Keratinocyte (primary cell): ENCODE measurements around the gene EEF1AKMT1. TPM values are rescaled to one million over a fixed set of nuclear protein-coding genes. Genes with fewer than 3 reads are reported as not detected.

Source experiments
- DNase-seq: peaks from one replicate; pipeline ENCODE4 v3.0.0-alpha.2; 2011; ENCODE audit warnings: low read depth, missing footprints, low spot score
- FAIRE-seq: peaks from 2 replicates; lab custom pipeline; 2011; peaks lifted over from hg19 to GRCh38; lab: Jason Lieb, UNC
- H2AFZ ChIP-seq: 2 replicates; pipeline ENCODE4 v1.6.0; 2012; ENCODE audit warnings: low read length, control low read depth, inconsistent platforms; ENCODE audit not compliant: control insufficient read depth
- H3K27ac ChIP-seq: 2 replicates; pipeline ENCODE4 v1.5.1; 2011; ENCODE audit warnings: low read length; ENCODE audit not compliant: control insufficient read depth, insufficient read depth
- H3K27me3 ChIP-seq: 3 replicates; pipeline ENCODE4 v1.6.0; 2011; ENCODE audit warnings: low read length; ENCODE audit not compliant: control insufficient read depth, insufficient read depth; ENCODE audit errors: extremely low read depth
- H3K36me3 ChIP-seq, 2 experiments: 2 replicates in 1 of 2; 3 replicates in 1 of 2; pipeline ENCODE4 v1.5.1; 2011; ENCODE audit warnings: low read length in 2 of 2, mild to moderate bottlenecking in 1 of 2; ENCODE audit not compliant: control insufficient read depth in 2 of 2, insufficient read depth in 2 of 2; ENCODE audit errors: extremely low read depth in 1 of 2
- H3K4me1 ChIP-seq: 3 replicates; pipeline ENCODE4 v1.5.1; 2011; ENCODE audit warnings: low read length; ENCODE audit not compliant: control insufficient read depth, insufficient read depth; ENCODE audit errors: extremely low read depth
- H3K4me2 ChIP-seq: 3 replicates; pipeline ENCODE4 v1.6.0; 2011; ENCODE audit warnings: low read depth, low read length; ENCODE audit not compliant: control insufficient read depth, insufficient read depth; ENCODE audit errors: extremely low read depth
- H3K4me3 ChIP-seq, 3 experiments: fragments of 200-600 bp in 1 of 3; sonication (generic) in 1 of 3; 2 replicates in 2 of 3; 3 replicates in 1 of 3; pipeline ENCODE4 v1.5.1; 2011 to 2016; ENCODE audit warnings: low read length in 3 of 3, mild to moderate bottlenecking in 3 of 3, control low read depth in 2 of 3, inconsistent platforms in 1 of 3, low read depth in 1 of 3, mixed read lengths in 1 of 3, mixed run types in 1 of 3, moderate library complexity in 1 of 3; ENCODE audit not compliant: control insufficient read depth in 2 of 3, insufficient read depth in 2 of 3; ENCODE audit errors: extremely low read depth in 1 of 3
- H3K79me2 ChIP-seq: 2 replicates; pipeline ENCODE4 v1.6.0; 2012; ENCODE audit warnings: low read length; ENCODE audit not compliant: control insufficient read depth, insufficient read depth
- H3K9ac ChIP-seq: 3 replicates; pipeline ENCODE4 v1.6.0; 2011; ENCODE audit warnings: low read length; ENCODE audit not compliant: control insufficient read depth, insufficient read depth; ENCODE audit errors: extremely low read depth
- H3K9me1 ChIP-seq: 3 replicates; pipeline ENCODE4 v1.6.0; 2011; ENCODE audit warnings: low read length; ENCODE audit not compliant: control insufficient read depth, insufficient read depth; ENCODE audit errors: extremely low read depth
- H3K9me3 ChIP-seq: 2 replicates; pipeline ENCODE4 v1.5.1; 2012; ENCODE audit warnings: low read depth, low read length; ENCODE audit not compliant: control insufficient read depth
- H4K20me1 ChIP-seq: 3 replicates; pipeline ENCODE4 v1.6.0; 2011; ENCODE audit warnings: low read length; ENCODE audit not compliant: control insufficient read depth, insufficient read depth; ENCODE audit errors: extremely low read depth
- EZH2 ChIP-seq: IDR thresholded peaks from one replicate; pipeline ENCODE4 v1.6.1; 2012; ENCODE audit warnings: inconsistent platforms, mild to moderate bottlenecking, low read length, moderate library complexity
- dilution Hi-C: fragments of 300-500 bp; cut with MboI; formaldehyde crosslinking; loops from one replicate; pipeline ENCODE4 v1.7.0; 2020; ENCODE audit warnings: low sequenced_read_pairs; ENCODE audit not compliant: extremely low pct_ligation_motif_present
- polyA plus RNA-seq, 5 experiments: library from polyadenylated mRNA; depleted of rRNA in 3 of 5; stranded (reverse) in 3 of 5; stranded (forward) in 1 of 5; unstranded in 1 of 5; fragments of >200 nt; gene quantifications; 1 replicate in 1 of 5; 2 replicates in 3 of 5; 3 replicates in 1 of 5; pipeline versions ENCODE4 v1.2.1 to v1.2.3, GENCODE V29; 2011 to 2012; ENCODE audit warnings: missing spikeins in 2 of 5, low read depth in 1 of 5, low replicate concordance in 1 of 5
- TF ChIP-seq, protein P1 (sequence below), 3 experiments: IDR thresholded peaks in 1 of 3; conservative IDR thresholded peaks in 1 of 3; optimal IDR thresholded peaks in 1 of 3; 2 replicates in 2 of 3; 3 replicates in 1 of 3; pipeline versions ENCODE3 to v1.5.1; 2011; ENCODE audit warnings: low read length in 3 of 3, mild to moderate bottlenecking in 3 of 3, moderate library complexity in 2 of 3, control low read depth in 1 of 3, inconsistent platforms in 1 of 3; ENCODE audit not compliant: insufficient read depth in 2 of 3; ENCODE audit errors: extremely low read depth in 1 of 3

The EEF1AKMT1 gene
- polyA plus RNA-seq, 1 donor (not counting 4 experiments of a cell fraction or from before 2014, with no cell fraction given) = 10.1 TPM

DNA sequence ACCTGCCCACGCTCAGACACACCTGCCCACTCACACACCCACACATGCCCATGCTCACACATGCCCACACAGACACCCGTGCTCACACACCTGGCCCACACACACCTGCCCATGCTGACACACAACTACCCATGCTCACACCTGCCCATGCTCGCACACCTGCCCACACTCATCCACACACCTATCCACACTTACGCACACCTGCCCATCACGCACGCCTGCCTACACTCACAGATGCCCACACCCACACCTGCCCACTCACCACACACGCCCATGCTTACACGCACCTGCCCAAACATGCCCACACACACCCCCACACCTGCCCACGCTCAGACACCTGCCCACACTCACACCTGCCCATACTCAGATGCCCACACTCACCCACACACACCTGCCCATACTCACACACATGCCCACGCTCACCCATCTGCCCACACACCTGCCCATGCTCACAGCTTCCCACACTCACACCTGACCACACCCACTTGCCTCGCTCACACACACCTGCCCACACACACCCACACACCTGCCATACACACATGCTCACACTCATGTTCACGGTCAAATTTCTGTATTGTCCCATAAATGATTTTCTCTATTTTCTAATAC, 54.7 kb downstream of the EEF1AKMT1 start:
- DNase-seq (no peak), FAIRE-seq (no peak)
- no peak overlapping the region for H2AFZ ChIP-seq
- no peak overlapping the region for H3K27ac ChIP-seq
- H3K4me2 ChIP-seq = no peak overlapping the region
- H3K9ac ChIP-seq = no peak overlapping the region
- dilution Hi-C loops = no loop called here
- no peaks in the 10 kb centered on the region for H4K20me1 ChIP-seq
- H3K9me3 ChIP-seq = no peaks in the 10 kb centered on the region
- H3K4me1 ChIP-seq = peaks cover 4% of the 10 kb centered on the region
- no peaks in the 10 kb centered on the region for H3K36me3 ChIP-seq
- no peak overlapping the region for H3K4me3 ChIP-seq
- H3K79me2 ChIP-seq = no peaks in the 10 kb centered on the region
- TF ChIP-seq, protein P1, sequence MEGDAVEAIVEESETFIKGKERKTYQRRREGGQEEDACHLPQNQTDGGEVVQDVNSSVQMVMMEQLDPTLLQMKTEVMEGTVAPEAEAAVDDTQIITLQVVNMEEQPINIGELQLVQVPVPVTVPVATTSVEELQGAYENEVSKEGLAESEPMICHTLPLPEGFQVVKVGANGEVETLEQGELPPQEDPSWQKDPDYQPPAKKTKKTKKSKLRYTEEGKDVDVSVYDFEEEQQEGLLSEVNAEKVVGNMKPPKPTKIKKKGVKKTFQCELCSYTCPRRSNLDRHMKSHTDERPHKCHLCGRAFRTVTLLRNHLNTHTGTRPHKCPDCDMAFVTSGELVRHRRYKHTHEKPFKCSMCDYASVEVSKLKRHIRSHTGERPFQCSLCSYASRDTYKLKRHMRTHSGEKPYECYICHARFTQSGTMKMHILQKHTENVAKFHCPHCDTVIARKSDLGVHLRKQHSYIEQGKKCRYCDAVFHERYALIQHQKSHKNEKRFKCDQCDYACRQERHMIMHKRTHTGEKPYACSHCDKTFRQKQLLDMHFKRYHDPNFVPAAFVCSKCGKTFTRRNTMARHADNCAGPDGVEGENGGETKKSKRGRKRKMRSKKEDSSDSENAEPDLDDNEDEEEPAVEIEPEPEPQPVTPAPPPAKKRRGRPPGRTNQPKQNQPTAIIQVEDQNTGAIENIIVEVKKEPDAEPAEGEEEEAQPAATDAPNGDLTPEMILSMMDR (optimal IDR thresholded peaks at IDR 0.05 in 1 of 3, IDR thresholded peaks at IDR 0.05 in 1 of 3, conservative IDR thresholded peaks at IDR 0.05 in 1 of 3; ENCODE audit: extremely low read depth in 1 of 3, insufficient read depth in 2 of 3, low read length in 3 of 3) = no peak
- no peak for TF ChIP-seq EZH2
- no peaks in the 10 kb centered on the region for H3K9me1 ChIP-seq
- peaks cover 30% of the 10 kb centered on the region for H3K27me3 ChIP-seq

DNA sequence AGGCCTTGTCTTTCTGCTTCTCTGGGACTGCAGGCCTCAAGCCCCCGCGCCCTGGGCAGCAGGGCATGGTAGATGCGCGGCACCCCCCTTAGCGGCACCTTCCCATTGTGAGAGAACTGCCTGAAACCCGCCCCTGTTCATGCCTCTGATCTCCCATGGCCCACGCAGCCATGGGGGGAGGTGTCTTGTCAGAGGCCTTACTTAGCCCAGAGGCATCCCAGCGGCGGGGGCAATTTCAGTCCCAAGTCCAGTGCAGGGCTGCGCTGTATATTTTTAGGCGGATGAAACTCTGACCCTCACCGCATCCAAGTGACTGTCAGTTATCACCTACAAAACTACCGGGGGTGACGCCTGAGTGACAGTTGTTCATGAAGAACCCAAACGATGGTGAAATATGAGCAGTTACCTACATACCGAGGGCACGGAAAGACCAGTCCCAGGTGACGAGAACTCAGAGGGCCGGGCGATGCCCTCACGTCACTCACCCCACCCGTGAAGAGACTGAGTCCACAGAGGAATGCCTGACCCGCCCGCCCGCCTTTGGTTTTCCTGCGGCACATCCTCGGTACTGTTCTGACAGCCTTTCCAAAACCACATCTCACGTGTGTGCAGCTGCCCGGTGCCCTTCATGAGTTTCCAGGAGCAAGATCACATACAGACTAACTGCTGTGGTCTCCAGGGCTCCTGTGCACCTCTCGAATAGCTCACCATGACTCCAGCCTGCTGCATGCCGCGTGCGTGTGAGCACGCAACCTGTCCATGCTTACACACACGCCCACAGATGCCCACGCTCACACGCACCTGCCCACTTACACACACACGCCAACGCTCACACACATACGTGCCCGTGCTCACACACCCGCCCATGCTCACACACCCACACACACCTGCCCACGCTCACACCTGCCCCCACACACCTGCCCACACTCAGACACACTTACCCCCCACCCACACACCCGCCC, 55.9 kb downstream of the EEF1AKMT1 start:
- Histone ChIP-seq H3K79me2 (no peaks in the 10 kb centered on the region), H3K27me3 (peaks cover 37% of the 10 kb centered on the region)
- dilution Hi-C loops = no loop called here

More for the DNA sequence above, 55.9 kb downstream of the EEF1AKMT1 start:
- peaks cover 4% of the 10 kb centered on the region for H3K4me1 ChIP-seq
- no peak overlapping the region for H3K4me2 ChIP-seq
- no peak overlapping the region for H3K9ac ChIP-seq
- DNase-seq (no peak), FAIRE-seq (no peak)
- H2AFZ ChIP-seq = no peak overlapping the region
- TF ChIP-seq EZH2 = no peak
- TF ChIP-seq, protein P1 (optimal IDR thresholded peaks at IDR 0.05 in 1 of 3, IDR thresholded peaks at IDR 0.05 in 1 of 3, conservative IDR thresholded peaks at IDR 0.05 in 1 of 3; ENCODE audit: extremely low read depth in 1 of 3, insufficient read depth in 2 of 3, low read length in 3 of 3) = no peak
- no peaks in the 10 kb centered on the region for H3K9me3 ChIP-seq
- H3K36me3 ChIP-seq = no peaks in the 10 kb centered on the region
- H4K20me1 ChIP-seq = no peaks in the 10 kb centered on the region
- H3K4me3 ChIP-seq = no peak overlapping the region
- H3K27ac ChIP-seq = no peak overlapping the region
- H3K9me1 ChIP-seq = no peaks in the 10 kb centered on the region
